ENCODE data around the gene ELK4. TPM values are rescaled to one million over a fixed set of nuclear protein-coding genes. Genes with fewer than 3 reads are reported as not detected.

The ELK4 gene
- total RNA-seq, 1 experiment from 2014 or later = 13.9 TPM

DNA sequence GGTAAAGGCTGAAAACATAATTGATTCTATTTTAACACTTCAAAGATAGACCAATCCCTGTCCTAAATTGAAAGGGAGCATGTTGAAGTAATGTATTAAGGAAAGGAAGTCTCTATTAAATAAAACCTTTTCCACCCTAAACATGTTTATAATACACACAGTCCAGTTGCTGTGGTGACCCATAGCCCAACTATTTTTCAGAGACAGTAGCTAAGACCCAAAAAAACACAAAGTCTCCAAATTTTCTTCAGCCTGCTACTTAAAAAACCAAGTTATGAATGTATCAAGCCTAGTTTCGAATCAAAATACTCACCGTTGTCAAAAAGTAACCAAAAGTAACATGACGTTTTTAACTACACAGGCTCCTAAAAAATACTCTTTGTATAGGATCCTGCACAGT is 1.6 kb downstream of the ELK4 start:
- DNase-seq (ENCODE audit: low read depth) = no peak

DNA sequence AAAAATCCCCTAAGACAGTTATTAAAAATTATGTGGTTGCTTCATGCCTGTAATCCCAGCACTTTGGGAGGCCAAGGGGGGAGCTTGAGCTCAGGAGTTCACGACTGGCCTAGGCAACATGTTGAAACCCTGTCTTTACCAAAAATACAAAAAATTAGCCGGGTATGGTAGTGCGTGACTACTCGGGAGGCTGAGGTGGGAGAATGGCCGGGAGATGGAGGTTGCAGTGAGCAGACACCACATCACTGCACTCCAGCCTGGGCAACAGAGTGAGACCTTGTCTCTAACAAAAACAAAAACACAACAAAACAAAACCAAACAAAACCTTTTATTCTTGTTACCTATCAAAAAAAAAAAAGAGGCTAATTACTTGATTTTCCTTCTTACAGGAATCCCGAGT is 2.1 kb downstream of the ELK4 start:
- no peak for DNase-seq (ENCODE audit: low read depth)

GRCh38 chr1:205627956-205628355 is 3.9 kb downstream of the ELK4 start:
- DNase-seq (ENCODE audit: low read depth) = no peak

DNA sequence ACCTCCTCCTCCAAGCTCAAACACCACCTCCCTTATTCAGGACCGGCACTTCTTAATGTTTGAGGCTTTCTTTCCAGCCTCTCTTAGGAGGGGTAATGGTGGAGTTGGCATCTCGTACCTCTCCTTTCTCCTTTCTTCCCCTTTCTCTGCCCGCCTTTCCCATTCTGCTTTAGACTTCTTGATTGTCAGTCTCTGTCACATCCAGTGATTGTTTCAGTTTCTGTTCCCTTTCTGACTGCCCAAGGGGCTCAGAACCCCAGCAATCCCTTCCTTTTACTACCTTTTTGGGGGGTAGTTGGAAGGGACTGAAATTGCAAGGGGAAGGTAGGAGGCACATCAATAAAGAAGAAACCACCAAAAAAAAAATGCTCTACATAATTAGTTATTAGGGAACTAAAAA is 5.6 kb downstream of the ELK4 start:
- no peak for DNase-seq (ENCODE audit: low read depth)

DNA sequence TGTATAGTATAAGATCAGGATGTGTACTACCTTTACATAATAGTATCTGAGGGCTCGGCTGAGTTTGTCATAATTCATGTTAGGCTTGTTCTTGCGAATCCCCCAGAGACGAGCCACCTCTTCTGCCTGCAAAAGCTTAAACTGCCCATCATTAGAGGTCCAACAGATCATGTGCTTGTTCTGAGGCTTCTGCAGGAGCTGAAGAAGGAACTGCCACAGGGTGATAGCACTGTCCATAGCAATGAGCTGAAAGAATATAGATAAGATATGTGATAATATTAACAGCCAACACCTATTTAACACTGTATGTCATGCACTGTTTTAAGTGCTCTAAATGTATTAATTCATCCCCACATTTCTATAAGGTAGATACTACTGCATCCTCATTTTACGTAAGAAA is 8.2 kb downstream of the ELK4 start:
- no peak for DNase-seq (ENCODE audit: low read depth)

GRCh38 chr1:205620269-205620668 is 11.5 kb downstream of the ELK4 start:
- DNase-seq (ENCODE audit: low read depth) = no peak

DNA sequence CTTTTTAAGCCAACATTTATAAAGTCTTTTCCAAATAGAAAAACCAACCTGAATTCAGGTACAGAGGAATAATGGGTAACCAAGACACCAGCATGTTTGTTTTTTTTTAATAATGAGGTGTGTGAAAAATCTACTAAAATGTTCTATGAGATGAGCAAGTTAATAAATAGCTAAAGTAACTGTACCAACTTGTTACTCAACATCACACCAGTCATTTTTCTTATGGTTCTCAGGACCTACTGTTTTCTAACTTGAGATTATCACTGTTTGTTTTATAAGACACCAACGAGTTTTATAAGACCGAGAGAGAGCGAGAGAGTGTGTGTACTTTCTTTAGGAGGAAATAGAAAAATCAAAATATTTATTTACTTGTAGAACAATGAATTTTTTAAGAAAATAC is 12.4 kb downstream of the ELK4 start:
- DNase-seq (ENCODE audit: low read depth) = no peak

GRCh38 chr1:205616563-205617293 is 15.1 kb downstream of the ELK4 start:
- no peak for DNase-seq (ENCODE audit: low read depth)

- no peak for DNase-seq (ENCODE audit: low read depth)
Observed at GRCh38 chr1:205615789-205616188, 16.0 kb downstream of the ELK4 start.

GRCh38 chr1:205613854-205614412 is 17.9 kb downstream of the ELK4 start:
- no peak for DNase-seq (ENCODE audit: low read depth)

DNA sequence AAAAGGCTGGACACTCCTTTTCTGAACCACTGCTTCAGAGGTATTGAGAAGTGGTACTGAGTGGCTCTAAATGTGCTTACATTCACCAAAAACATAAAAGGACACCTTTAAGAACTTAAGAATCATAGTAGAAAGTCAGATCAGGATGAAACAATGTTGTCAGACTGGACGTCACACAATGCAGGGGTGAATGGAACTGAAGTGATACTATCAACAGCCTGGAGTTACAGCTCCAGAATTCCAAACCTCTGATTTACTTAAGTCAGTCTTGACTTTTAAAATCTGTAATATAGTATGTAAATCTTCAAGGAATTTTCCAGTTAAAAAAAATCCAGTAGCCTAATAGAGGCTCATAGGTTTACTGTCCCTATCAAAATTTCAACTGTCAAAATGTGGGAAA is 19.3 kb downstream of the ELK4 start:
- DNase-seq (ENCODE audit: low read depth) = no peak

GRCh38 chr1:205612104-205612503 is 19.7 kb downstream of the ELK4 start:
- no peak for DNase-seq (ENCODE audit: low read depth)

DNA sequence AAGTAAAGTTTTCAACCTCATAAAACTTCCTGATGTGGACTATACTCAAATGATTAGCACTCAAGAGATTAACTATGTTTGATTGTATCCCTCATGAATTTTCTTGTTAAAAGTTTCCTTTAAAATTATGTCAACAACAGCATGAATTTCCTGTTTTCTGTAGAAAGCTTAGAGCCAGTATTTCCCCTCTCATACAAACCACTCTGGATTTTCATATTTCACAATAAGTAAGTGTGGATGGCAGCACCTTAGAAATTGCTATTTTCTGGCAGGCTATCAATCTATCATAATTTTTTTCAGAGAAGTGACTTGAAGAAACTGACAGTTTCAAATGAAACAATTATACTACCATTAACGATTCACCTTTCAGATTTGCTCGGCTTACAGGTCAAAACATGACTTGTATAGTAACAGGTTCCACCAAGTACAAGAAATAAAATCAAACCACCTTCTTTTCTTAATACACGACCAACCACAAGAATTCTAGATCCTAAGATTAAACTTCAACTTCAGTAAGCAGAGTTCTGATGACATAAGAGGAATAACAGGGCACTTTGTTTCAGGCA is 20.8 kb downstream of the ELK4 start:
- no peak for DNase-seq (ENCODE audit: low read depth)

DNA sequence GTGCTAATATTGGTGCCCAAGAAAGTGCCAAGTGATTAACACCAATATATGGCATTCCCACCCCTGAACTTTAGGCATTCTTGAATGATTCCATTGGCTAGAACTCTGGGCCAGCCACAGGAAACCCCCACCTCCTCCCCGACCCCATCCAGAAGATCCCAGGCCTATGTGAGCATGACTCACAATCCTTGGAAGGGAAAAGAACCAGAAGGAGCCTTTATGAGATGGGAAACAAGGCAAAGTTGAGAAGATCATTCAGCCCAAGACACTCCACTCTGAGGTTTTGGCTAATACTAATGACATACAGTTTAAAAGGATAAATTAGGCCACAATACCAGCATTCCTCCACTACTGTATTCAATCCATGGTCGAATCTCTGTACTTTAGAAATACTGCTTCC is 21.8 kb downstream of the ELK4 start:
- peak; percentile 76 for DNase-seq (ENCODE audit: low read depth)

GRCh38 chr1:205604825-205605505 is 26.8 kb downstream of the ELK4 start:
- DNase-seq (ENCODE audit: low read depth) = no peak

DNA sequence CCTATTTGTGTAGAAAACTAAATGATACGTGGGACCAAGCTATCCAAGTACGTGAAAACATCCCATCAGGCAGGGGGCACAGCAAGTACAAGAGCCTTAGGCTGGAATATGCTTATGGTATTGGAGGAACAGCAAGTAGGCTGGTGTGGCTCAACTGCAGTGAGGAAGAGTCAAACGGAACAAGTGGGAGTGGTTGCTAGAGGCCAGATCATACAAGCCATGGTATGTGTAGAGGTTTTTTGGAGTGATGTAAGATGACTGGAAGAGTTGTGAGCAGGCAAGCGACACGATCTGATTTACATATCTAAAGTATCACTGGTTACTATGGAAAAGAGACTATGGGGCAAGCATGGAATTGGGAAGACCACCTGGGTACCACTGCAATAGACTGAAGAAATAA is 27.8 kb downstream of the ELK4 start:
- DNase-seq (ENCODE audit: low read depth) = no peak

GRCh38 chr1:205601205-205601604 is 30.6 kb downstream of the ELK4 start:
- no peak for DNase-seq (ENCODE audit: low read depth)

- peak; percentile 77 for DNase-seq (ENCODE audit: low read depth)
Observed at GRCh38 chr1:205600085-205600484, 31.7 kb downstream of the ELK4 start.

DNA sequence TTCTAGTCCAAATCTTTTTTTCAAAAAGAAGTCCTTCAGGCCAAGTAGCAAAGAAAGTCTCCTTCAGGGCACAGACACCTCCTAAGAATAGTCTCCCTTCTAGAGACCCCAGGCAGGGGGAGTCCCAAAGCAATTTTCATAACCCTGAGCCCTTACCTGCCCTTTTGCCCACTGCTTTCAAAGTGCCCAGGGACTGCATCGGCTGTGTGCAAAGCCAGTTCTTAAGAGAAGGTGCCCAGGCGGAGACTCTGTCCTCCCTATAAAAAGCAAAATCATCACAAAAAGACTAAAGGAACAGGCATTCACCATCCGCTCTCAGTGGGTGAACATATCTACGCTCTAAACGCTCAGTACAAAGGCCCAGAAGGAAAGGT is 32.2 kb downstream of the ELK4 start:
- DNase-seq (ENCODE audit: low read depth) = no peak

DNA sequence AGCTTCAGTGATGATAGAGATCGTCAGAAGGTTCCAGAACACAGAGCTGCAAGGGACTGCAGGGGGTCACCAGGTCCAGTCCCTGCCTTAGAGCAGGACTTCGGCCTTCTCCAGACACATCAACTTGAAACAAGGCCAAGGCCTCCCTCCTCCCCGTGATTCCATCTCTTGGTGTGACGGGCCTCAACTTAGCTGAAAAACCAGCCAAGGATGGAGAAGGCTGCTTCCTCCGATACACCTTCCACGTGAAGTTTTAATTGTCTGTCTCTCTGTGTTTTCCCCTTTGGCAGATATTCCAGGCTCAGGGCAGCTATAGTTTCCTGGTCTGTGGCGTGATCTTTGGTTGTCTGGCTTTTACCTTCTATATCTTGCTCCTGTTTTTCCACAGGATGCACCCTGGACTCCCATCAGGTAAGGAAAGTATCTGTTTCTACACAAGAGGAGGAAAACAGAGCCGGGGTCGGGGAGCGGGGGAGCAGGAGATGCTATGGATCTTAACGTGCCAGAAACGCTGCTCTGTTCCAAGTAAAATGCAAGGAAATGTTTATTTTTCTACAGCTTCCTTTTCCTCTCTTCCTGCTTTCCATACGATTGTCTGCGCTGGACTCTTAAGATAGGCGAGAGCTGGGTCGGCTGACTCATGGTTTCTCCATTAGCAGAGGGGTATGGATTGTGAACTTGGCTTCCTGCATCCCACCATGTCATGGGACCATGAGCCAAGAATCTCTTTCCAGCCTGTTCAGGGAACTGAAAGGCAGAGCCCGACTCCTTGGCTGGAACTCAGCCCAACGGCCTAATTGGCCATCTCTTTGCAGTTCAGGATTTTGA is 32.8 kb downstream of the ELK4 start:
- DNase-seq (ENCODE audit: low read depth) = peak; percentile 81

DNA sequence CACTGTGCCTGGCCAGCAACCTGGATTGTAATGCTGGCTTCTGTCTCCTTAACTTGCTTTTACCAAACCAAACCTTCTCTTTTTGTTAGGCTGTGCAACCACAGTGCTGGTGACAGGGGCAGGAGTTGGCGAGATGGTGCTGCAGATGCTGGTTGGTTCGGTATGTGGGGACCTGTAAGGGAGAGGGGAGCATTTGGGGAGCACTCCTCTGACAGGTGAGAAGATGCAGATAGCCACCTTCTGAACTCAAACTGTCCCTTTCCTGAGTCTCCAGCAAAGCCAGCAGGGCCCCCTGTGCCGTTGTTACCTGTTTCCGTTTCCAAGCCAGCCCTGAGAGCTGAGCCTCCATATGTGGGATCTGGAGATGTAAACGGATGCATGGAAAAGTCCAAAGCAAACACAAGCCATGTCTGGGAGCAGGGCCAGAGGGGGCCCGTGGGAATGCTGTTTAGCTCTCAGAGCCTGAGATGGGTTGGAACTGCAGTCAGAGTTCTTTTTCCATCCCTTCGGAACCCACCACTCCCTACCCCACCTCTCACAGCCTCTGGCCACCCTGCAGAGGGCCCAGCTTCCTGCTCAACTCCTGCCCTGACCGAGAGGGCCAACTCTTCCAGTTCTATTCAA is 34.0 kb downstream of the ELK4 start:
- no peak for DNase-seq (ENCODE audit: low read depth)
